DMS114 treated with DMSO at 0.1 percent for 48 hours (cell line): Measurements from ENCODE around the gene LUZP2.

Experiments used
- DNase-seq: peaks from one replicate; lab custom pipeline; 2025; ENCODE audit not compliant: unreplicated experiment; lab: John Stamatoyannopoulos, UW

Gene LUZP2

DNA sequence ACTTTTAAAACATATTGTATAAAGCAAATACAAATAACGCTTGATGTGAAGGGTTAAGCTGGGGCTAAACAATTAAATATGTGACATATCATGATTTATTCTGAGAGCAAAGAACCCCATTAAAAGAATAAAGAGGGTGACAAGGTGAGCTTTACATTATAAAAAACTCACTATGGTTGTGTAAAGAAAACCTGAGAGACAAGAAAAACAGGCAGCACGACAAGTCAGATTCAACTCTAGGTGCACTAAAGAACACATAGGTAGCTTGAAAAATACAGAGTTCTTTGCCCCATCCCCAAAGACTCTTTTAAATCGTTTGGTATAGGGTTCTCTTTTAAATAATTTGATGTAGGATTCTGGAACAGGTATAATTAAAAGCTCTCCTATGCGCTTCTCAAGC is 63.5 kb downstream of the LUZP2 start:
- no peak for DNase-seq

- DNase-seq, result no peak
These were observed 70.5 kb downstream of the LUZP2 start for GRCh38 chr11:24567380-24567779.

- DNase-seq, result no peak
These were observed 75.5 kb downstream of the LUZP2 start for GRCh38 chr11:24572376-24572775.

DNA sequence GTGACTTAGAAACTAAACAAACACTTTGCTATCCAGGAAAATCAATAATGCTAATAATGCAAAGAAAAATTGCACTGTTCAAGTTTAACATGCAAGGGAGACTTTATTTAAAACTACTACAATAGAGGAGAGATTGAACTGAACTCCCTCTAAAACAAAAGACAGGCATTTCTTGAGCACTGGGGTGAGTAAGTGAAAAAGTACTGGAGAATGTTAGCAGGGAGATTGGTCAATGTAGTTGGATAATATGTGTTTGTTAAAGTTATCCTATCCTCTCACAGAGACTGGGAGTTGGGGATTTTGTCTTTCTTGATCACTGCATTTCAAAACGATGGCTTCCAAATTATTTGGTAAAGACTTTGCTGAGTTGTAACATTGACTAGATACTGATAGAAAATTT is 77.6 kb downstream of the LUZP2 start:
- DNase-seq, result no peak

DNA sequence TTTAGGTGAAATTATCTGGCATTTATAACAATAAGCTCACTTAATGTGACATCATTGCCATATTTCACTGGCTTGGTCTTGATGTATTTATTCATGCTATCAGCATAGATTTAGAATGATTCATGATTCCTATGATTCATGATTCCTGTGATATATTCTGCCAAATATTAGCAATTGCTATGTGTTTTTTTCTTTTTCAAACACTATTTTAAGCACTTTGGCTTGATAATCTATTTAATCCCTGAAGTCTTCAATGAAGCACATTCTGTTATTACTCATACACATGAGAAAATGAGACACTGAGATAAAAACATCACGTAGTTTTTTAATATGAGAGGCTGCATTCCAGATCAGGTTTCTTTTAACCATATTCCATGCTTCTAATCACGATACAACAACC is 78.5 kb downstream of the LUZP2 start:
- no peak for DNase-seq

DNA sequence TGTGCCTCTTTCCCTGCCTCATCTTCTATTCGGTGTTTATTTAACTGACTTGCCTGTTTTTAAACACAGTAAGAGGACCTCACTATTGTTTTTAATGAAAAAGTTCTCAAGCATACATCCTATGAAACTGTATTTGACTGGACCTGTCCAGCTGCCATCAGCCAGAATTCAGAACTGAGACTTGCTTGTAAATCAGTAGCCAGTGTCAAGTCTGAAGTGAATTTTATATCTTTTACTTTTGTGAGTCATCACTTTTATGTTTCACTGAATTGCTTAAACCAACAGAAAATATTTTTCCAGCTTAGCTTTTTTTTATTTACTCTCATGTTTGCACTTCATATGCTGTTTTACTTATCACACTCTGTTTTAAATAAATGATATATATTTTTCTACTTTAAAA is 88.3 kb downstream of the LUZP2 start:
- DNase-seq, result no peak

DNA sequence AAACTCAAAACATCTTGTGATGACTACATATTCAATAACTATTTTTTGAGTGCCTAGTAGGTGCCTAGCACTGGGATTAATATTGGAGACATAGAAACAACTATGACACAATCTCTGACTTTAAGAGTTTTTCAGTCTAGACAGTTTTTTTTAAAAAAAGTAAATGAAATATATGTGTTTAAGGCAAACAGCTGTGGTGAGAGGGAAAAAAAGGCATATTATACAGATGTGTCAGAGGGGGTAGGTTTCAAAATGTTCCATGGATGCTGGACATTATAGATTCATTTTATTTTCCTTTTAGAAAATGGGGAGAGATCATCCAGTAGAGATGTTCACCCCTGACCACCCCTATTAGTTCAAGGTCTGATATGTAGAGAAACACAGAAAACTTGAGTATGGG is 90.8 kb downstream of the LUZP2 start:
- no peak for DNase-seq

DNA sequence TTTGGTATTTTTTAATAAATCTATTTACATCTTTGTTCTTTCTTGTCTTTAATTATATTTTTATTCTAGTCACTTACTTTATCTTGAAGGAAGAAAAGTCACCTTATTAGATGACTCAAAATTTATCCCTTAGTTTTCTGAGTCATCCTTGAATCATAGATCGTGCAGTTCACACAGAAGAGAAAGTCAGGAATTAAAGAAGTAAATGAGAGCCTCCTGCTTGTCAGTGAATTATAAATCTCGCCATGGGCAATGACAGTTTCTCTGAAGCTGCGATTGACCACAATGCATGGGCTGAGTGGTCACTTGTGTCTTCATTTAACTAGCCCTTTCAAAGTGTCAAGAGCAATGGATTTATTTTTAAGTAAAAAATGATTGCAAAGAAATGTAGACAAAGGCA is 91.2 kb downstream of the LUZP2 start:
- no peak for DNase-seq

- DNase-seq, result no peak
These were observed 92.2 kb downstream of the LUZP2 start for GRCh38 chr11:24589064-24589463.

- DNase-seq, result no peak
These were observed 94.4 kb downstream of the LUZP2 start for GRCh38 chr11:24591283-24591682.

DNA sequence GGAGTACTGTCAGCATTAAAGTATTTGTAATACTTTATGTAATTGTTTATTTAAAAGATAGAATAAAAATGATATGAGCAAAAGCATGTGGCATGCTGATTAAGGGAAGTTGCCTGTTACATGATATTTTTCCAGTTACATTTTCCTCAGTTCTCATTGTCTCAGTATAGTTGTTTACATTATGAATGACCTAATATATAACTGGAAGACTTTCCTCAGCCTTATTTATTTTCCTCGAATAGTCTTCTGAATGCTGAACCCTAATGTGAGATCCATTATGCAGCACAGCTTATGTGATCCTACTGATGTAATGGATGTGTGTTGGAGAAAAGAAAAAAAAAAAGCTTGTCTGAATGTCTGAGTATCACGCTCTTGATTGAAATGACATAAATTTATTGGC is 95.5 kb downstream of the LUZP2 start:
- no peak for DNase-seq

DNA sequence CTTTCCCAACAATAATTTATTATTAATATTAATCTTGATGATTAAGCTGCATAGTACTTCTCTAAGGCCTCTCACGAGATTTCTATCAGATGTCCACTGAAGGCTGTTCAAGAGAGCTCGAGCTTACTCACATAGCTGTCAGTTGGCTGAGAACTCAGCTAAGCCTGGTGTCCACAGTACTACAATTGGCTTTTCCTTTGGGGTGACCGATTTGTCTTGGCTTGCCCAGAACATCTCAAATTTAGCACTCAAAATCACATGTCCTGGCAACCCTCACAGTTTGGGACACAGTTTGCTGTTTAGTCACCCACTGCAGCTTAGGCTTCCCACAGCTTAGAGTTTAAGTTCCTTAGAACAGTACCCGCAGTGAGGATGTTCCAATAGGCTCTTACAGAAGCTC is 96.5 kb downstream of the LUZP2 start:
- no peak for DNase-seq

GRCh38 chr11:24594401-24594800 is 97.5 kb downstream of the LUZP2 start:
- no peak for DNase-seq

GRCh38 chr11:24598641-24599040 is 101.8 kb downstream of the LUZP2 start:
- no peak for DNase-seq

DNA sequence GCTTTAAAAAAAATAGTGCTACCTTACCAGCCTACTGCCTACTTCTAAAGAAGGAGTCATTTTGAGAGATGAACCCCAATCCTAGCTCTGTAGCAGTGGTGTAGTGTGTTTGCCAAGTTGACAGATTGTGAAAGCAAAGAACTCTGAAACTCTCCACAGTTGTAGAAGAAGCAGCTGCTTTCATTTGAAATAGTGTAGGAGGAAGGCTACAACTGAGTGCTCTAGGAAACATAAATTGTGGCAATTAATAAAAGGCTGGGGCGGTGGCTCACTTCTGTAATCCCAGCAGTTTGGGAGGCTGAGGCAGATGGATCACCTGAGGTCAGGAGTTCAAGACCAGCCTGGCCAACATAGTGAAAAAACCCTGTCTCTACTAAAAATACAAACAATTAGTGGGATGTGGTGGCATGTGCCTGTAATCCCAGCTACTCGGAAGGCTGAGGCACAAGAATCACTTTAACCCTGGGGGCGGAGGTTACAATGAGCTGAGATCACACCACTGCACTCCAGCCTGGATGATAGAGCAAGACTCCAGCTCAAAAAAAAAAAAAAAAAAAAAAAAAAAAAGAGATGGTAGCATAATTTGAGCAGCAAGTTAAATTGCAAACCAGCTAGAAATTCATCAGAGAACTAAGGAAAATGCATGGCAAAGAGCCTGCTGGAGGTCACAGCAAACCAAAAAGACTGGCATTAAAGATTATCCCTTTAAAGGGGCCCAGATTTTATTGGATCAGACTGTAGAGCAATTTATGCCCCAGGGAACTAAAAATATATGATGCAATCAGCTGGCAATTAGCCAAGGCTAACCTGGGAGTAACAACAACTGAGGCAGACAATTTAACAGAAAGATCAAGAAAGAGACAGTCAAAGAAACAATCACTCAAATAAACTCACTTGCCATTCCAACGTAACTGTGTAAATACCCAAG is 112.6 kb downstream of the LUZP2 start:
- DNase-seq, result no peak

DNA sequence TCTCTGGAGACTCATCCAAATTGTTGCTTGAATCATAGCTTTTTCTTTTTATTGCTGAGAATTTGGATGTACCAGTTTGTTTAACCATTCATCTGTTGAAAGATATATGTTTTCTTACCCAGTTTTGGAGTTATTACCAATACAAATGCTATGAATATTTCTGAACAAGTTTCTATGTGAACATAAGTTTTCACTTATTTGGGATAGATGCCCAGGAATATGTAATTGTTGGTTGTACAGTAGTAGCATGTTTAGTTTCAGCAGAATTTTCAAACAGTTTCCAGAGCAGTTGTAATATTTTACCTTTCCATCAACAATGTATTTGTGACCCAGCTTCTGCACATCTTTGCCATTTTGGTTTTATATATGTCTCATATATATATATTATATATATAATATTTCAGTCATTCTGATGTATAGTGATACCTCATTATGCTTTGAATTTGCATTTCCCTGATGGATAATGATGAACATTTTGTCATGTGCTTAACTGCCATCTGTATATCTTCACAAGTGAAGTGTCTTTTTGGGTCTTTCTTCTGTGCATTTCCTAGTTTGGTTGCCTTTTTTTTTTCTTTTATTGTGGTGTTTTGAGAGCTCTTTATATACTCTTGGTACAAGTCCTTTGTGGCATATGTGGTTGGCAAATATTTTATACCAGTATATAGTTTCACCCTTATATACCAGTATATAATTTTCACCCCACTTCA is 118.8 kb downstream of the LUZP2 start:
- DNase-seq, result no peak

DNA sequence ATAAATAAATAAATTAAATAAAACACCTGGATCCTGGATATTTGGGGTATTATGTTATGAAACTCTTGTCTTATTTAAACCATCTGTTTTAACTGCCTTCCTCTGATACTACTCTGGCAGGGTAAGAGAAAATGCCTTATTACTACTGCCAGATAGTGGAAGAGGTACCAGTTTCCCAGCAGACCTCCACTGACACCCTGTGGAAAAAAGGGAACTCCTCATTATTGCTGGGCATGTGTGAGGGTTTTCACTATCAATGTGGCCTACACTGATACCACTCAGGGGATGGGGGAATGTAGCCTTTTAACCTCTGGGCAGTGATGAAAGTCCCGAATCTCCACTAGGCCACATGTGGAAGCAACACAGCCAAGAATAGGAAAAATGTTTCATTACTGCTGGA is 121.0 kb downstream of the LUZP2 start:
- DNase-seq, result no peak

GRCh38 chr11:24619900-24620299 is 123.0 kb downstream of the LUZP2 start:
- DNase-seq, result no peak

DNA sequence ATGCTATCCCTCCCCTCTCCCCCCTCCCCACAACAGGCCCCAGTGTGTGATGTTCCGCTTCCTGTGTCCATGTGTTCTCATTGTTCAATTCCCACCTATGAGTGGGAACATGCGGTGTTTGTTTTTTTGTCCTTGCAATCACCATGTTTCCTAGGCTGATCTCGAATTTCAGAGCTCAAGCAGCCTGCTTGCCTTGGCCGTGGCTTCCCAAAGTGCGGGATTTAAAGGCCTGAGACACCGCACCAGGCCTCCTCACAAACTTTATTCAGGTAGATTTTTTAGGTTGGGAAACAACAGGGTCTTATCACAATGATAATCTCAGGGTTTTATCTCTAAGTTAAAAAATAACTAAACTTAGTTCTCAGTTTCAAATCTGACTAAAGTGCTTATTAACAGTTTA is 125.4 kb downstream of the LUZP2 start:
- no peak for DNase-seq

GRCh38 chr11:24623121-24623520 is 126.3 kb downstream of the LUZP2 start:
- no peak for DNase-seq

DNA sequence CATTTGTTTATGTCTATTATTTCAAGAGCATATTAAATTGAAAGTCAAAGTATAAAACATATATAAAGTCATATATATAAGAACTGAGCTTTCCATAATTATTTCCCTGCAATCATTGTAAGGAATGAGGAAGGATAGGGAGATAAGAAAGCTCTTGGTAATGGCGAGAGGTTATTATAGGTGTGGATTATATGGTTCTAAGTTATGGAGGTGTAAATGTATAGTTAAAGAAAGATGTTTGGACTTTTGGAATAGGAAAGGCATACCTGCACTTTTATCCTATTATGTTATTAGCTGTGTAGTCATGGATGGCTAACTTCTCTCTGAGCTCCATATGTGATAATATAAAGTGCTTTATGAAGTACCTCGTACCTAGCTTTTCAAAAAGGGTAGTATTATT is 127.6 kb downstream of the LUZP2 start:
- DNase-seq, result no peak

DNA sequence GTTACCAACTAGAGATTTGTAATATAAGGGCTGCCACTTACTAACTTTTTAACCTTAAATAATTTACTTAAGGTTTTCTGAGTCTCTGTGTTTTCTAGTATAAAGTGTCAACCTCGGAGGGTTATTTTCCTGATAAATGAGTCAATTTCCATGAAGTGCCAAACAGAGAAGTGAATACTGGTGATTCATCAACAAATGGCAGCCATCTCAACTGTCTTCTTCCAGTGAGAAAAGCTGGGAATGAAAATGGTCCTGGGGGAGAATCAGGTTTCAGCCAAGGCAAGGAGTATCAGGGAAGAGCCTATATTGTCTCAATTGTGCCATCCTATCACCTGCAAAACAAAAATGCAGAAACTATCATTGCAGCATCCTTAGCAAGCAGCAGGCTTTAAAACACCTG is 129.1 kb downstream of the LUZP2 start:
- no peak for DNase-seq
